Mammary epithelial cell (primary cell): ENCODE measurements around the gene FBXL17.

Source experiments
- CTCF ChIP-seq, 2 donors: IDR thresholded peaks in 1 of 2; conservative IDR thresholded peaks in 1 of 2; 2 replicates each; pipeline ENCODE4 v1.5.1; 2011 to 2012; ENCODE audit warnings: inconsistent platforms in 2 of 2, low read length in 2 of 2, mild to moderate bottlenecking in 2 of 2, control low read depth in 1 of 2, low read depth in 1 of 2; ENCODE audit not compliant: insufficient read depth in 1 of 2; ENCODE audit errors: extremely low read depth in 1 of 2
- EZH2 ChIP-seq: IDR thresholded peaks from 2 replicates; pipeline ENCODE4 v1.6.1; 2012; ENCODE audit warnings: low read length, inconsistent platforms, borderline replicate concordance

- no peak for TF ChIP-seq CTCF (conservative IDR thresholded peaks at IDR 0.05 in 1 of 2, IDR thresholded peaks at IDR 0.05 in 1 of 2; ENCODE audit: extremely low read depth in 1 of 2, insufficient read depth in 1 of 2, low read depth in 1 of 2, low read length in 2 of 2)
- TF ChIP-seq EZH2, result no peak
These were observed 317.6 kb downstream of the FBXL17 start for GRCh38 chr5:108064302-108064701.
